Liver (tissue), 9 donors: Measurements from ENCODE around the gene ADTRP. TPM values are rescaled to one million over a fixed set of nuclear protein-coding genes. Genes with fewer than 3 reads are reported as not detected.

Experiments used
- DNase-seq: peaks from one replicate; pipeline ENCODE4 v3.0.0-alpha.2; 2017; ENCODE audit warnings: low spot score
- H3K27ac ChIP-seq, 2 donors: one replicate each; pipeline ENCODE4 v1.7.0; 2013; ENCODE audit warnings: inconsistent platforms in 2 of 2, low read length in 2 of 2, control low read depth in 1 of 2, low read depth in 1 of 2, mild to moderate bottlenecking in 1 of 2
- H3K27me3 ChIP-seq, 4 donors: one replicate each; pipeline versions ENCODE4 v1.6.1 to v1.7.0; 2013; ENCODE audit warnings: low read length in 3 of 4, inconsistent platforms in 1 of 4, mild to moderate bottlenecking in 1 of 4, moderate library complexity in 1 of 4; ENCODE audit not compliant: control insufficient read depth in 4 of 4, insufficient read depth in 4 of 4
- H3K36me3 ChIP-seq, 4 donors: one replicate each; pipeline versions ENCODE4 v1.6.1 to v1.7.0; 2013; ENCODE audit warnings: low read length in 3 of 4, mild to moderate bottlenecking in 3 of 4, low read depth in 1 of 4, moderate library complexity in 1 of 4; ENCODE audit not compliant: control insufficient read depth in 4 of 4, insufficient read depth in 3 of 4
- H3K4me1 ChIP-seq, 4 donors: one replicate each; pipeline versions ENCODE4 v1.6.1 to v1.7.0; 2013; ENCODE audit warnings: low read length in 3 of 4, mild to moderate bottlenecking in 3 of 4, moderate library complexity in 1 of 4; ENCODE audit not compliant: control insufficient read depth in 4 of 4, insufficient read depth in 4 of 4
- H3K4me3 ChIP-seq, 3 donors: one replicate each; pipeline versions ENCODE4 v1.6.1 to v1.7.0; 2013; ENCODE audit warnings: low read length in 3 of 3, control low read depth in 1 of 3, low read depth in 1 of 3, mild to moderate bottlenecking in 1 of 3
- H3K9ac ChIP-seq, 2 donors: one replicate each; pipeline ENCODE4 v1.7.0; 2013; ENCODE audit warnings: low read length in 2 of 2, mild to moderate bottlenecking in 2 of 2, moderate library complexity in 2 of 2, control low read depth in 1 of 2, low read depth in 1 of 2
- H3K9me3 ChIP-seq, 4 donors: one replicate each; pipeline versions ENCODE4 v1.6.1 to v1.7.0; 2013; ENCODE audit warnings: low read length in 3 of 4; ENCODE audit not compliant: control insufficient read depth in 4 of 4
- EGR1 ChIP-seq, 2 donors: IDR thresholded peaks; 2 replicates each; pipeline ENCODE4 v1.6.1; 2016 to 2018; ENCODE audit warnings: antibody characterized with exemption in 2 of 2, low read depth in 2 of 2
- FOXA1 ChIP-seq: IDR thresholded peaks from 2 replicates; pipeline ENCODE4 v1.6.1; 2016; ENCODE audit warnings: antibody characterized with exemption
- FOXA2 ChIP-seq: IDR thresholded peaks from 2 replicates; pipeline ENCODE4 v1.6.1; 2016; ENCODE audit warnings: antibody characterized with exemption
- GABPA ChIP-seq, 2 donors: IDR thresholded peaks in 1 of 2; conservative IDR thresholded peaks in 1 of 2; 2 replicates each; pipeline ENCODE4 v1.6.1; 2016; ENCODE audit warnings: antibody characterized with exemption in 2 of 2, mild to moderate bottlenecking in 1 of 2, moderate library complexity in 1 of 2
- HNF4A ChIP-seq, 2 donors: conservative IDR thresholded peaks; 2 replicates each; pipeline ENCODE4 v1.6.1; 2016; ENCODE audit warnings: antibody characterized with exemption in 2 of 2, mild to moderate bottlenecking in 2 of 2
- HNF4G ChIP-seq: IDR thresholded peaks from 2 replicates; pipeline ENCODE4 v1.6.1; 2016; ENCODE audit warnings: antibody characterized with exemption
- JUND ChIP-seq, 2 donors: IDR thresholded peaks; 2 replicates each; pipeline ENCODE4 v1.6.1; 2016; ENCODE audit warnings: antibody characterized with exemption in 2 of 2
- NR2F2 ChIP-seq: IDR thresholded peaks from 2 replicates; pipeline ENCODE4 v1.6.1; 2016; ENCODE audit warnings: antibody characterized with exemption
- RAD21 ChIP-seq, 2 donors: IDR thresholded peaks; 2 replicates each; pipeline ENCODE4 v1.6.1; 2016; ENCODE audit warnings: antibody characterized with exemption in 2 of 2, mild to moderate bottlenecking in 2 of 2
- RXRA ChIP-seq, 2 donors: IDR thresholded peaks; 2 replicates each; pipeline ENCODE4 v1.6.1; 2017 to 2018; ENCODE audit warnings: antibody characterized with exemption in 2 of 2, mild to moderate bottlenecking in 1 of 2
- SP1 ChIP-seq: IDR thresholded peaks from 2 replicates; pipeline ENCODE4 v1.6.1; 2018; ENCODE audit warnings: antibody characterized with exemption, mild to moderate bottlenecking
- TAF1 ChIP-seq: conservative IDR thresholded peaks from 2 replicates; pipeline ENCODE4 v1.6.1; 2016; ENCODE audit warnings: antibody characterized with exemption, mild to moderate bottlenecking
- YY1 ChIP-seq: IDR thresholded peaks from 2 replicates; pipeline ENCODE4 v1.6.1; 2016; ENCODE audit warnings: antibody characterized with exemption, mild to moderate bottlenecking
- WGBS: extraction: QIAGEN DNeasy Blood & Tissue Kit; methylation state at CpG from one replicate; pipeline ENCODE4 v1.1.7; 2013; 5-methylcytosine and 5-hydroxymethylcytosine counted together
- polyA plus RNA-seq, 2 donors: library from polyadenylated mRNA; stranded (reverse) in 1 of 2; unstranded in 1 of 2; fragments of 200-250 nt in 1 of 2; fragments of >200 nt in 1 of 2; fragmentation: Nextera tagmentation in 1 of 2; extraction: Ambion mirVana in 1 of 2; gene quantifications; one replicate each; pipeline versions ENCODE4 v1.2.1 to v1.2.3, GENCODE V29; 2013 to 2015
- total RNA-seq, 2 donors: library from RNA; depleted of rRNA; stranded (reverse); fragments of >200 nt; gene quantifications; one replicate each; pipeline ENCODE4 v1.2.3, GENCODE V29; 2014
- TF ChIP-seq, protein P1 (sequence below): fragments of 150-350 bp; IDR thresholded peaks from 2 replicates; pipeline ENCODE4 v1.5.1; 2017; ENCODE audit warnings: improper control_type of control experiment, low read depth, low read length; ENCODE audit not compliant: missing input control
- TF ChIP-seq, protein P2 (sequence below): IDR thresholded peaks from 2 replicates; pipeline ENCODE4 v1.6.1; 2016; ENCODE audit warnings: antibody characterized with exemption
- donor health status: healthy.
- donor health status: healthy.
- donor health status: healthy.
- donor health status: healthy.
- donor health status: healthy.

The ADTRP gene
- total and polyA plus RNA-seq, 4 donors, result 0.21 to 2.0 (median 0.50) TPM; not detected in 1

DNA sequence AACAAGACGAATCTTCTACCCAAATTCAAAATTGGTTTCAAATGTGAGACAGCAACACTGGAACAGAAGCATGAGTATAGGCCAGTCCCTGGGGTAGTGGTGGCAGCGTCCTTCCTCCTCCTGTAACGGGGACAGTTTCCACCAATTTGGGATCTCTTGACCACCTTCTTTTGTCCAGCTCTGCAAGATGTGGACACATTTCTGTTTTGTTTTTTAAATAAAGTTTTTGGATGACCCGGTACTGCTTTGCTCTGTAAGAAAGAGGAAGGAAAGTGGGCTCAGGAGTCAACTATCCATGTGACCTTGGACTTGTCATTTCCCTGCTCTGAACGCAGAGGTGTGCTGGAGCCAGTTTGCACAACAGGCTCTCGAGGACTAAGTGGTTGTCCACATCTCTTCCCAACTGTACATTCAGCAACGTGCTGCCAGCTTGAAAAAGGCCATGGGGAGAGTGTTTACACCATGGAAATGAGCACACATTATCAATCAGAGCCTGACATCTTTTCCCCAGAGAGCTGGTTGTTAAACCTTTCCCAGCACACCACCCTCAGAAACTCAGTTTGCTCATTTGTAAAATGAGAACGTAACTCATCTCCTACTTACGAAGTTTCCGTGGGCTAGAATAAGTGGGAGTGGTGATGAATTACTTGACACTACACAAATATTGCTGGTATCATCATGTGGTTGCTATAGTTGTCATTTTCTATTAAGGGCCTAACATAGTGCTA lies 66.5 kb downstream of the ADTRP start:
- no peak for DNase-seq
- H3K27me3 ChIP-seq, result no peaks in the 10 kb centered on the region
- TF ChIP-seq FOXA1, result no peak
- no peaks in the 10 kb centered on the region for H3K9me3 ChIP-seq
- H3K4me1 ChIP-seq, result no peaks in the 10 kb centered on the region
- H3K9ac ChIP-seq, result no peak overlapping the region
- no peak overlapping the region for H3K4me3 ChIP-seq
- 78% methylated on average over 10 of the region's 10 CpGs for WGBS
- H3K27ac ChIP-seq, result no peak overlapping the region
- H3K36me3 ChIP-seq, result no peaks in the 10 kb centered on the region

DNA sequence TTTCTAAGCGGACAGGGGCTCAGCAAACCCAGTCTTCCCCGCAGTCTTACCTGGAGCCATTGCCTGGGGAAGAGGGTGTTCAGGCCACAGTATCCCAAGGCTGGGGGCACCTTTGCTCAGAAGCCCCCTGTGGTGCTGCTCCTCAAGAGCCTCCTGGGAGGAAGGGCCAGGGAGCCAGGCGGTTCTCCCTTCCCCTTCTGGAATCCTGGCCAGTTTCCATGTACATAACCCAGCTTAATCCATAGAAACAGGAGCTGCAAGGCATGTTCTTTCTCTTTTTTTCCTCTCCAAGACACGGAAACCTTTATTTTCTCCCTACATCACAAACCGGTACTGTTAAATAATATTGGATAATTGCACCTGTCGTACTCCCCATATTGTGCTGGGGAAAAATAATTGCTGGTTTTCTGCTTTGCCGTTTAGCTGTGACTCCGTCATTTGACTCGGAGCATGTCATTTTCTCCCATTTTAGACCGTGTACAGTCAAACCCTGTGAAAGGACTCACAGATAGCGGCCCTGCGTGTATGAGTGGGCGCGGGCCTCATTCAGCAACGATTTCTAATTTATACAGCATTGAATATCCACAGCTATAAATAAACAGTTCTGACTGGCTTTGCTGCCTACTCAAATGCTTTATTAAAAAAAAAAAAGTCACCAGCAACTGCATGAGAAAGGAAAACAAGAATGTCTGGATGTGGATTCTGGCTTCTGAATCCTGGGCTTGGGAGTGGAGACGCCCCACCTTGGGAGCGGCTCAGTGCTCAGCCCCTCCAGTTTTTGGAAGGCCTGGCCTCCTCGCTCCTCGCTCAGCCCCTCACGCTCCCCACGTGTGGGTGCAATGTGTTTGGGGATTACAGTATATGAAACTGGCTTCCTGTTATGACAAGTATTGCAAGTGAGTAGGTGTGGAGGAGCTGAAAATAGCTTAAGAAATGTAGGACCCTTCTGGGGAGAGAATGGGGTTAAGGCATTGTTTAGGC lies 67.3 kb downstream of the ADTRP start:
- DNase-seq, result no peak
- no peaks in the 10 kb centered on the region for H3K27me3 ChIP-seq
- H3K27ac ChIP-seq, result no peak overlapping the region
- H3K4me3 ChIP-seq, result no peak overlapping the region
- H3K4me1 ChIP-seq, result no peaks in the 10 kb centered on the region
- H3K9ac ChIP-seq, result no peak overlapping the region
- no peaks in the 10 kb centered on the region for H3K36me3 ChIP-seq
- H3K9me3 ChIP-seq, result no peaks in the 10 kb centered on the region
- WGBS, result 88% methylated on average over 21 of the region's 21 CpGs
- TF ChIP-seq SP1, result no peak
- no peak for TF ChIP-seq JUND (IDR thresholded peaks at IDR 0.05)
- TF ChIP-seq GABPA (IDR thresholded peaks at IDR 0.05 in 1 of 2, conservative IDR thresholded peaks at IDR 0.05 in 1 of 2), result no peak
- TF ChIP-seq, protein P1, sequence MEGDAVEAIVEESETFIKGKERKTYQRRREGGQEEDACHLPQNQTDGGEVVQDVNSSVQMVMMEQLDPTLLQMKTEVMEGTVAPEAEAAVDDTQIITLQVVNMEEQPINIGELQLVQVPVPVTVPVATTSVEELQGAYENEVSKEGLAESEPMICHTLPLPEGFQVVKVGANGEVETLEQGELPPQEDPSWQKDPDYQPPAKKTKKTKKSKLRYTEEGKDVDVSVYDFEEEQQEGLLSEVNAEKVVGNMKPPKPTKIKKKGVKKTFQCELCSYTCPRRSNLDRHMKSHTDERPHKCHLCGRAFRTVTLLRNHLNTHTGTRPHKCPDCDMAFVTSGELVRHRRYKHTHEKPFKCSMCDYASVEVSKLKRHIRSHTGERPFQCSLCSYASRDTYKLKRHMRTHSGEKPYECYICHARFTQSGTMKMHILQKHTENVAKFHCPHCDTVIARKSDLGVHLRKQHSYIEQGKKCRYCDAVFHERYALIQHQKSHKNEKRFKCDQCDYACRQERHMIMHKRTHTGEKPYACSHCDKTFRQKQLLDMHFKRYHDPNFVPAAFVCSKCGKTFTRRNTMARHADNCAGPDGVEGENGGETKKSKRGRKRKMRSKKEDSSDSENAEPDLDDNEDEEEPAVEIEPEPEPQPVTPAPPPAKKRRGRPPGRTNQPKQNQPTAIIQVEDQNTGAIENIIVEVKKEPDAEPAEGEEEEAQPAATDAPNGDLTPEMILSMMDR, result no peak
- no peak for TF ChIP-seq FOXA2
- no peak for TF ChIP-seq EGR1 (IDR thresholded peaks at IDR 0.05; ENCODE audit: low read depth in 2 of 2)
- TF ChIP-seq YY1, result no peak
- no peak for TF ChIP-seq HNF4G
- TF ChIP-seq NR2F2, result no peak
- no peak for TF ChIP-seq FOXA1
- TF ChIP-seq RAD21 (IDR thresholded peaks at IDR 0.05), result no peak
- no peak for TF ChIP-seq TAF1
- TF ChIP-seq, protein P2, sequence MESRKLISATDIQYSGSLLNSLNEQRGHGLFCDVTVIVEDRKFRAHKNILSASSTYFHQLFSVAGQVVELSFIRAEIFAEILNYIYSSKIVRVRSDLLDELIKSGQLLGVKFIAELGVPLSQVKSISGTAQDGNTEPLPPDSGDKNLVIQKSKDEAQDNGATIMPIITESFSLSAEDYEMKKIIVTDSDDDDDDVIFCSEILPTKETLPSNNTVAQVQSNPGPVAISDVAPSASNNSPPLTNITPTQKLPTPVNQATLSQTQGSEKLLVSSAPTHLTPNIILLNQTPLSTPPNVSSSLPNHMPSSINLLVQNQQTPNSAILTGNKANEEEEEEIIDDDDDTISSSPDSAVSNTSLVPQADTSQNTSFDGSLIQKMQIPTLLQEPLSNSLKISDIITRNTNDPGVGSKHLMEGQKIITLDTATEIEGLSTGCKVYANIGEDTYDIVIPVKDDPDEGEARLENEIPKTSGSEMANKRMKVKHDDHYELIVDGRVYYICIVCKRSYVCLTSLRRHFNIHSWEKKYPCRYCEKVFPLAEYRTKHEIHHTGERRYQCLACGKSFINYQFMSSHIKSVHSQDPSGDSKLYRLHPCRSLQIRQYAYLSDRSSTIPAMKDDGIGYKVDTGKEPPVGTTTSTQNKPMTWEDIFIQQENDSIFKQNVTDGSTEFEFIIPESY, result no peak
- TF ChIP-seq HNF4A (conservative IDR thresholded peaks at IDR 0.05), result no peak
- TF ChIP-seq RXRA (IDR thresholded peaks at IDR 0.05), result no peak
